H1 (cell line): ENCODE data around the gene DDX3X. TPM values are rescaled to one million over a fixed set of nuclear protein-coding genes. Genes with fewer than 3 reads are reported as not detected.
A peak's percentile ranks its signal among the peaks of the same experiment; 100 is the strongest.

ENCODE experiments used
- CTCF ChIA-PET: fragments of 300-600 bp; sonication (Branson Sonifier 250); formaldehyde crosslinking; loops from one replicate; lab custom pipeline; 2021; ENCODE audit not compliant: partially characterized antibody; lab: Charles Lee
- POLR2A ChIA-PET: fragments of 300-600 bp; sonication (Branson Sonifier 250); formaldehyde crosslinking; loops from one replicate; lab custom pipeline; 2021; ENCODE audit warnings: inconsistent platforms; ENCODE audit not compliant: partially characterized antibody; lab: Charles Lee
- DNase-seq, 2 experiments: peaks; one replicate each; pipeline versions ENCODE4 v3.0.0 to v3.0.0-alpha.2; 2010 to 2022; ENCODE audit warnings: low spot score in 2 of 2, low read depth in 1 of 2, mixed read lengths in 1 of 2
- FAIRE-seq: peaks from 2 replicates; lab custom pipeline; 2011; peaks lifted over from hg19 to GRCh38; lab: Jason Lieb, UNC
- H2AFZ ChIP-seq: 2 replicates; pipeline ENCODE4 v1.8.1; 2012; ENCODE audit warnings: low read length, inconsistent platforms
- H2AK5ac ChIP-seq: 2 replicates; pipeline ENCODE4 v1.6.1; 2013; ENCODE audit warnings: low read depth, low read length
- H2BK120ac ChIP-seq: replicated peaks from 2 replicates; pipeline ENCODE3; 2013; ENCODE audit warnings: low read depth, low read length, inconsistent platforms
- H2BK12ac ChIP-seq: 2 replicates; pipeline ENCODE4 v1.6.1; 2013; ENCODE audit warnings: low read depth, low read length
- H2BK15ac ChIP-seq: 2 replicates; pipeline ENCODE4 v1.6.1; 2013; ENCODE audit warnings: low read length
- H2BK20ac ChIP-seq: 2 replicates; pipeline ENCODE4 v1.6.1; 2013; ENCODE audit warnings: low read length
- H2BK5ac ChIP-seq: 2 replicates; pipeline ENCODE4 v1.6.1; 2013; ENCODE audit warnings: low read depth, low read length
- H3K14ac ChIP-seq: 2 replicates; pipeline ENCODE4 v1.6.1; 2013; ENCODE audit warnings: inconsistent platforms; ENCODE audit not compliant: insufficient read length
- H3K18ac ChIP-seq: 2 replicates; pipeline ENCODE4 v1.6.1; 2013; ENCODE audit warnings: low read length; ENCODE audit errors: extremely low read depth
- H3K23ac ChIP-seq: 2 replicates; pipeline ENCODE4 v1.6.1; 2013; ENCODE audit warnings: inconsistent platforms; ENCODE audit not compliant: insufficient read length
- H3K23me2 ChIP-seq: 2 replicates; pipeline ENCODE4 v1.6.1; 2013; ENCODE audit warnings: low read depth, low read length
- H3K27ac ChIP-seq: 2 replicates; pipeline ENCODE4 v1.6.1; 2011; ENCODE audit warnings: low read depth, low read length, inconsistent platforms
- H3K27me3 ChIP-seq, 4 experiments: replicated peaks in 1 of 4; 1 replicate in 1 of 4; 2 replicates in 3 of 4; pipeline versions ENCODE4 v1.6.1 to v1.8.1; 2011 to 2013; ENCODE audit warnings: low read length in 3 of 4, mild to moderate bottlenecking in 3 of 4, inconsistent platforms in 2 of 4, mixed read lengths in 2 of 4, moderate library complexity in 1 of 4; ENCODE audit not compliant: control insufficient read depth in 3 of 4, insufficient read depth in 3 of 4; ENCODE audit errors: extremely low read depth in 1 of 4
- H3K36me3 ChIP-seq, 4 experiments: 2 replicates each; pipeline versions ENCODE4 v1.6.1 to v1.8.1; 2011 to 2013; ENCODE audit warnings: mild to moderate bottlenecking in 4 of 4, low read length in 3 of 4, moderate library complexity in 2 of 4, control low read depth in 1 of 4, inconsistent platforms in 1 of 4; ENCODE audit not compliant: insufficient read depth in 4 of 4, control insufficient read depth in 2 of 4
- H3K4ac ChIP-seq: replicated peaks from 2 replicates; pipeline ENCODE3; 2013; ENCODE audit warnings: low read length, low read depth, mixed read lengths, inconsistent platforms; ENCODE audit not compliant: insufficient read length
- H3K4me1 ChIP-seq, 4 experiments: replicated peaks in 1 of 4; 1 replicate in 1 of 4; 2 replicates in 3 of 4; pipeline versions ENCODE4 v1.6.1 to v1.8.1; 2011 to 2013; ENCODE audit warnings: low read length in 3 of 4, inconsistent platforms in 2 of 4, mixed read lengths in 1 of 4; ENCODE audit not compliant: insufficient read depth in 4 of 4, control insufficient read depth in 3 of 4
- H3K4me2 ChIP-seq, 2 experiments: 2 replicates each; pipeline versions ENCODE4 v1.6.1 to v1.8.1; 2011 to 2013; ENCODE audit warnings: low read depth in 2 of 2, low read length in 2 of 2, control low read depth in 1 of 2, inconsistent platforms in 1 of 2, mild to moderate bottlenecking in 1 of 2; ENCODE audit not compliant: insufficient read depth in 1 of 2
- H3K4me3 ChIP-seq, 4 experiments: fragments of 200-600, 300-600 bp in 1 of 4; sonication (generic), shearing (Covaris generic), sonication (Bioruptor Twin) in 1 of 4; 2 replicates each; pipeline versions ENCODE4 v1.5.1 to v1.8.1; 2011 to 2016; ENCODE audit warnings: low read length in 4 of 4, low read depth in 3 of 4, control low read depth in 2 of 4, inconsistent platforms in 2 of 4, mild to moderate bottlenecking in 2 of 4, mixed read lengths in 1 of 4, moderate library complexity in 1 of 4; ENCODE audit not compliant: insufficient read depth in 2 of 4; ENCODE audit errors: extremely low read depth in 1 of 4
- H3K56ac ChIP-seq: replicated peaks from 2 replicates; pipeline ENCODE3; 2013; ENCODE audit warnings: low read depth, mild to moderate bottlenecking, mixed read lengths, low read length, inconsistent platforms; ENCODE audit not compliant: insufficient read length
- H3K79me1 ChIP-seq: 2 replicates; pipeline ENCODE4 v1.6.1; 2013; ENCODE audit warnings: low read depth, low read length, control low read depth
- H3K79me2 ChIP-seq, 2 experiments: 2 replicates each; pipeline versions ENCODE4 v1.6.1 to v1.8.1; 2012 to 2013; ENCODE audit warnings: low read length in 2 of 2, mild to moderate bottlenecking in 2 of 2, inconsistent platforms in 1 of 2; ENCODE audit not compliant: insufficient read depth in 2 of 2, control insufficient read depth in 1 of 2
- H3K9ac ChIP-seq, 4 experiments: replicated peaks in 1 of 4; 1 replicate in 1 of 4; 2 replicates in 3 of 4; pipeline versions ENCODE4 v1.6.1 to v1.8.1; 2011 to 2013; ENCODE audit warnings: low read depth in 3 of 4, low read length in 3 of 4, control low read depth in 2 of 4, mild to moderate bottlenecking in 2 of 4, moderate library complexity in 2 of 4, inconsistent platforms in 1 of 4; ENCODE audit errors: extremely low read depth in 1 of 4
- H3K9me3 ChIP-seq, 2 experiments: 2 replicates each; pipeline versions ENCODE4 v1.6.1 to v1.8.1; 2012 to 2013; ENCODE audit warnings: mild to moderate bottlenecking in 2 of 2, moderate library complexity in 2 of 2, control low read depth in 1 of 2, inconsistent platforms in 1 of 2, low read depth in 1 of 2, low read length in 1 of 2, mixed read lengths in 1 of 2; ENCODE audit not compliant: insufficient read depth in 2 of 2
- H4K20me1 ChIP-seq, 2 experiments: replicated peaks in 1 of 2; 2 replicates each; pipeline versions ENCODE3 to v1.8.1; 2011 to 2013; ENCODE audit warnings: inconsistent platforms in 2 of 2, low read length in 2 of 2, mild to moderate bottlenecking in 1 of 2; ENCODE audit not compliant: insufficient read depth in 2 of 2, control insufficient read depth in 1 of 2
- H4K5ac ChIP-seq: 2 replicates; pipeline ENCODE4 v1.6.1; 2013; ENCODE audit warnings: low read length, low read depth, mixed read lengths, inconsistent platforms; ENCODE audit not compliant: insufficient read length
- H4K8ac ChIP-seq: 2 replicates; pipeline ENCODE4 v1.8.0; 2013; ENCODE audit warnings: mild to moderate bottlenecking, moderate library complexity, low read length, inconsistent platforms; ENCODE audit not compliant: insufficient read depth; ENCODE audit errors: extremely low read depth
- H4K91ac ChIP-seq: replicated peaks from 2 replicates; pipeline ENCODE3; 2013; ENCODE audit warnings: low read length, mixed read lengths, inconsistent platforms; ENCODE audit not compliant: insufficient read length
- ASH2L ChIP-seq: fragments of 200-600, 300-600 bp; sonication (generic); IDR thresholded peaks from one replicate; pipeline ENCODE4 v1.7.1; 2017; ENCODE audit warnings: low read length
- CREB1 ChIP-seq: IDR thresholded peaks from 2 replicates; pipeline ENCODE4 v1.6.1; 2012; ENCODE audit warnings: inconsistent platforms
- EP300 ChIP-seq, 2 experiments: IDR thresholded peaks; 1 replicate in 1 of 2; 2 replicates in 1 of 2; pipeline ENCODE4 v1.6.1; 2011 to 2012; ENCODE audit warnings: low read depth in 2 of 2, low read length in 2 of 2, mild to moderate bottlenecking in 2 of 2, borderline replicate concordance in 1 of 2, inconsistent platforms in 1 of 2, moderate library complexity in 1 of 2
- KDM4A ChIP-seq: IDR thresholded peaks from one replicate; pipeline ENCODE4 v1.7.1; 2012; ENCODE audit warnings: low read depth, mild to moderate bottlenecking, moderate library complexity, low read length, inconsistent platforms; ENCODE audit not compliant: severe bottlenecking
- MAFK ChIP-seq: IDR thresholded peaks from 2 replicates; pipeline ENCODE4 v1.6.1; 2012; ENCODE audit warnings: low read depth, mild to moderate bottlenecking, improper control_type of control experiment, low read length
- NANOG ChIP-seq: IDR thresholded peaks from 2 replicates; pipeline ENCODE4 v1.6.1; 2011; ENCODE audit warnings: low read length, low read depth, mild to moderate bottlenecking, inconsistent platforms; ENCODE audit not compliant: insufficient read depth, poor library complexity, severe bottlenecking
- PHF8 ChIP-seq: fragments of 200-600 bp; sonication (generic); conservative IDR thresholded peaks from 2 replicates; pipeline ENCODE4 v1.7.1; 2012; ENCODE audit warnings: low read depth, mild to moderate bottlenecking, inconsistent platforms, low read length, moderate library complexity
- POLR2AphosphoS5 ChIP-seq: IDR thresholded peaks from 2 replicates; pipeline ENCODE4 v1.6.1; 2011; ENCODE audit warnings: low read depth, low read length
- SP2 ChIP-seq: IDR thresholded peaks from 2 replicates; pipeline ENCODE4 v1.6.1; 2012; ENCODE audit warnings: mild to moderate bottlenecking, low read length, inconsistent platforms
- SUZ12 ChIP-seq: fragments of 200-600 bp; sonication (generic); IDR thresholded peaks from 2 replicates; pipeline ENCODE4 v1.6.1; 2012; ENCODE audit warnings: mild to moderate bottlenecking, inconsistent platforms, low read length, moderate library complexity, mixed read lengths
- WGBS, 2 experiments: shearing (Covaris generic) in 1 of 2; methylation state at CpG; one replicate each; pipeline versions ENCODE4 v1.1.6 to v1.1.7; 2013 to 2015; ENCODE audit warnings: low lambda C conversion rate in 2 of 2, mixed read lengths in 2 of 2, inconsistent platforms in 1 of 2, low coverage in 1 of 2, missing lambda C conversion rate in 1 of 2; ENCODE audit not compliant: insufficient replicate concordance in 2 of 2, insufficient coverage in 1 of 2, insufficient read length in 1 of 2; ENCODE audit errors: extremely low coverage in 1 of 2, missing lambda C conversion rate in 1 of 2; 5-methylcytosine and 5-hydroxymethylcytosine counted together
- polyA plus RNA-seq, 7 experiments: library from polyadenylated mRNA; depleted of rRNA in 3 of 7; stranded (reverse) in 5 of 7; unstranded in 2 of 7; fragments of >200 nt in 5 of 7; fragments of 200-250 nt in 2 of 7; gene quantifications; 1 replicate in 5 of 7; 2 replicates in 1 of 7; 4 replicates in 1 of 7; pipeline versions ENCODE4 v1.2.1 to v1.2.3, GENCODE V29; 2011 to 2013; ENCODE audit warnings: missing spikeins in 2 of 7, mixed read lengths in 2 of 7
- total RNA-seq: library from RNA; stranded (reverse); fragmentation: NEBNext Ultra II Directional; extraction: Animal tissue kit (Norgen Biotek cat#: 25700); gene quantifications from 2 replicates; pipeline ENCODE4 v1.2.1, GENCODE V29; 2021

The DDX3X gene
- total and polyA plus RNA-seq, 2 of the 8 experiments (the other 6 are each of a cell fraction or from before 2014, with no cell fraction given): 39.4 to 291 TPM

DNA sequence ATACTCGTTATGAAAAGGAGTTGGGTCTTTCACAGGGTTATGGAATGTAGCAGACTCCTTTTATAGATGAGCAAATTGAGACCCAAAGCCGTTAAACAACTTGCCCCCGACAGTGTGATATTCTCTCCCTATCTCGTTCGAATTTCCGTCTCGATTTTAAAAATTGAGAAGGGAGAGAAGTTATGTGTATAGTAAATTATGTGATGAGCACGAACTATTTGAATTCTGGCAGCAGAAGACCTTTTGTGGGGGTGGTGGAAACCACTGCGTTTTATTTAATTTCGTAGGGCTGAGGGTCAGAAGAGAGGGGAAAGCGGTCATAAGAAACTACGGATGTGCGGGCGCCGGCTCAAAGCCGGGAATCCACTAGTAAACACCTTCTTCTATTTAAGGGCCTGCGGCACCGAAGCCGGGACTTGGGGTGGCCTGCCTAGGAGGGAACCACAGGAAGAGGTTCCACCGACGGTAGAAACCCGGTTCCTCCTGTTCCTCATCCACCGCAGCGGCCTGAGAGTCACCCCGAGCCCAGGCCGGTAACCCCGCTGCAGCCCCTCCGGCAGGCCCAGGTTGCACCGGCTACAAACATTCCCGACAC, 1.5 kb upstream of the DDX3X start:
- H3K4me1 ChIP-seq: peaks cover 0 to 11% (median 5%) of the 10 kb centered on the region in 4 experiments; a peak in 4 of 7 replicates
- H2AK5ac ChIP-seq: no peak overlapping the region
- peaks cover 0 to 13% (median 0%) of the 10 kb centered on the region in 4 experiments; a peak in 2 of 8 replicates for H3K36me3 ChIP-seq
- peak overlapping the region; percentile 65 for H4K91ac ChIP-seq
- H3K4ac ChIP-seq: no peak overlapping the region
- 0 out of 2 replicates have a peak, but pooled peaks cover 2% of the 10 kb centered on the region for H3K23me2 ChIP-seq
- H3K14ac ChIP-seq: no peak overlapping the region
- H4K5ac ChIP-seq: peak overlapping the region; percentile 72
- H3K9me3 ChIP-seq: no peaks in the 10 kb centered on the region
- FAIRE-seq (no peak), DNase-seq (no peak)
- H3K18ac ChIP-seq: peak overlapping the region; percentile 32; the same call in 1 of the 2 replicates
- peak overlapping the region; percentile 94; the same call in 1 of the 2 replicates for H4K8ac ChIP-seq
- H2BK5ac ChIP-seq: peak overlapping the region; percentile 44; the same call in 1 of the 2 replicates
- H3K27ac ChIP-seq: peak overlapping the region; percentile 90
- peaks cover 12 to 19% of the 10 kb centered on the region in 2 experiments for H4K20me1 ChIP-seq
- H2BK120ac ChIP-seq: peak overlapping the region; percentile 14
- H2BK20ac ChIP-seq: no peak overlapping the region
- no peak overlapping the region for H2AFZ ChIP-seq
- H3K23ac ChIP-seq: no peak overlapping the region
- peak overlapping the region; percentile 76 to 86 for H3K4me2 ChIP-seq
- ChIA-PET CTCF (no interaction called here), POLR2A (interaction anchor here (1.3 kb wide), 1 partner anchor 48 kb away, joined by 3 read pairs; no protein-coding TSS in a partner anchor)
- peaks cover 29 to 44% of the 10 kb centered on the region in 2 experiments for H3K79me2 ChIP-seq
- H3K27me3 ChIP-seq: no peaks in the 10 kb centered on the region
- H2BK12ac ChIP-seq: no peak overlapping the region
- H3K4me3 ChIP-seq: peak overlapping the region; percentile 48 to 99 (median 58)
- H3K56ac ChIP-seq: peak overlapping the region; percentile 46
- no peaks in the 10 kb centered on the region for H3K79me1 ChIP-seq
- peak overlapping the region in 3 of 4 experiments; percentile 63 to 74 (median 74); a peak in 6 of 7 replicates for H3K9ac ChIP-seq
- 5% methylated on average over 20 of the region's 30 CpGs; no CpG with 5 or more reads in 1 of the 2 experiments for WGBS, 2 experiments
- 0 out of 2 replicates have a peak overlapping the region, but pooled peaks have one; percentile 16 for H2BK15ac ChIP-seq
- TF ChIP-seq NANOG (no peak), ASH2L (no peak), CREB1 (no peak), POLR2AphosphoS5 (no peak), PHF8 (peak; percentile 50; the same call in 1 of the 2 replicates), KDM4A (peak; percentile 24), MAFK (no peak), SUZ12 (no peak), EP300 (IDR thresholded peaks at IDR 0.05; ENCODE audit: borderline replicate concordance in 1 of 2, low read depth in 2 of 2, low read length in 2 of 2) (no peak), SP2 (no peak)
